HEK293 (cell line): ENCODE results near the gene SH3BP2.

Source experiments
- CTCF ChIA-PET: fragments of 350-600 bp; formaldehyde crosslinking; extraction: SDS; loops from one replicate; lab custom pipeline; 2021; ENCODE audit warnings: antibody characterized with exemption; lab: Yijun Ruan, JAX
- POLR2A ChIA-PET: fragments of 300-600 bp; formaldehyde crosslinking; extraction: SDS; loops from one replicate; lab custom pipeline; 2020; ENCODE audit warnings: antibody characterized with exemption, inconsistent platforms; lab: Yijun Ruan, JAX
- H3K27ac ChIP-seq: fragments of 200-500 bp; sonication (Bioruptor generic); 2 replicates; pipeline ENCODE4 v1.5.1; 2014; ENCODE audit warnings: low read depth, low read length, control low read depth, inconsistent platforms; ENCODE audit errors: extremely low read depth
- H3K36me3 ChIP-seq, 2 experiments: fragments of 200-500 bp in 1 of 2; sonication (Bioruptor generic) in 1 of 2; 1 replicate in 1 of 2; 2 replicates in 1 of 2; pipeline ENCODE4 v1.5.1; 2014 to 2017; ENCODE audit warnings: inconsistent platforms in 2 of 2, low read length in 2 of 2; ENCODE audit not compliant: control insufficient read depth in 2 of 2, insufficient read depth in 1 of 2
- H3K4me1 ChIP-seq: fragments of 200-500 bp; sonication (Bioruptor generic); 2 replicates; pipeline ENCODE4 v1.5.1; 2014; ENCODE audit warnings: mild to moderate bottlenecking, low read length, inconsistent platforms; ENCODE audit not compliant: control insufficient read depth, insufficient read depth
- H3K4me3 ChIP-seq: 2 replicates; pipeline ENCODE4 v1.5.1; 2011; ENCODE audit warnings: low read depth, mild to moderate bottlenecking, control low read depth, low read length, moderate library complexity
- H3K9me3 ChIP-seq: fragments of 200-500 bp; sonication (Bioruptor generic); 2 replicates; pipeline ENCODE4 v1.5.1; 2014; ENCODE audit warnings: low read depth, low read length, inconsistent platforms; ENCODE audit not compliant: control insufficient read depth, insufficient read depth
- BCL11B ChIP-seq: fragments of 450-650 bp; formaldehyde crosslinking; IDR thresholded peaks from 2 replicates; pipeline ENCODE4 v1.5.1; 2016; ENCODE audit warnings: low read depth, missing biosample characterization, missing genetic modification characterization
- BCL6B ChIP-seq: fragments of 450-650 bp; formaldehyde crosslinking; IDR thresholded peaks from 2 replicates; pipeline ENCODE4 v1.5.1; 2017; ENCODE audit warnings: missing biosample characterization, missing genetic modification characterization
- GLIS1 ChIP-seq: fragments of 450-650 bp; formaldehyde crosslinking; IDR thresholded peaks from 2 replicates; pipeline ENCODE4 v1.5.1; 2016; ENCODE audit warnings: missing biosample characterization, missing genetic modification characterization
- IKZF3 ChIP-seq: fragments of 450-650 bp; IDR thresholded peaks from 2 replicates; pipeline ENCODE4 v1.5.0; 2018; ENCODE audit warnings: missing biosample characterization, mild to moderate bottlenecking, missing genetic modification characterization, moderate library complexity
- INSM2 ChIP-seq: fragments of 450-650 bp; formaldehyde crosslinking; IDR thresholded peaks from 2 replicates; pipeline ENCODE4 v1.5.1; 2016; ENCODE audit warnings: missing biosample characterization, missing genetic modification characterization
- KLF17 ChIP-seq: fragments of 450-650 bp; formaldehyde crosslinking; IDR thresholded peaks from 2 replicates; pipeline ENCODE4 v1.5.1; 2016; ENCODE audit warnings: missing biosample characterization, missing genetic modification characterization
- SCRT2 ChIP-seq: fragments of 450-650 bp; formaldehyde crosslinking; IDR thresholded peaks from 2 replicates; pipeline ENCODE4 v1.5.1; 2016; ENCODE audit warnings: missing biosample characterization, missing genetic modification characterization
- ZBTB21 ChIP-seq: fragments of 450-650 bp; formaldehyde crosslinking; IDR thresholded peaks from 2 replicates; pipeline ENCODE4 v1.5.1; 2017; ENCODE audit warnings: missing biosample characterization, missing genetic modification characterization
- ZBTB6 ChIP-seq: fragments of 450-650 bp; formaldehyde crosslinking; IDR thresholded peaks from 2 replicates; pipeline ENCODE4 v1.5.1; 2017; ENCODE audit warnings: missing biosample characterization, missing genetic modification characterization
- ZBTB7A ChIP-seq: fragments of 450-650 bp; formaldehyde crosslinking; IDR thresholded peaks from 2 replicates; pipeline ENCODE4 v1.5.1; 2016; ENCODE audit warnings: low read depth, missing biosample characterization, missing genetic modification characterization
- ZFHX2 ChIP-seq: fragments of 450-650 bp; formaldehyde crosslinking; conservative IDR thresholded peaks from 2 replicates; pipeline ENCODE4 v1.5.1; 2016; ENCODE audit warnings: missing biosample characterization, missing genetic modification characterization
- ZFP37 ChIP-seq: fragments of 450-650 bp; formaldehyde crosslinking; IDR thresholded peaks from 2 replicates; pipeline ENCODE4 v1.5.1; 2016; ENCODE audit warnings: missing biosample characterization, missing genetic modification characterization
- ZFP69B ChIP-seq: fragments of 450-650 bp; formaldehyde crosslinking; IDR thresholded peaks from 2 replicates; pipeline ENCODE4 v1.5.1; 2016; ENCODE audit warnings: missing biosample characterization, missing genetic modification characterization
- ZIC2 ChIP-seq: fragments of 450-650 bp; formaldehyde crosslinking; IDR thresholded peaks from 2 replicates; pipeline ENCODE4 v1.5.1; 2016; ENCODE audit warnings: missing biosample characterization, missing genetic modification characterization
- ZNF114 ChIP-seq: fragments of 450-650 bp; formaldehyde crosslinking; IDR thresholded peaks from 2 replicates; pipeline ENCODE4 v1.5.0; 2017; ENCODE audit warnings: missing biosample characterization, missing genetic modification characterization
- ZNF157 ChIP-seq: fragments of 450-650 bp; formaldehyde crosslinking; IDR thresholded peaks from 2 replicates; pipeline ENCODE4 v1.5.1; 2016; ENCODE audit warnings: missing biosample characterization, missing genetic modification characterization
- ZNF202 ChIP-seq: fragments of 450-650 bp; formaldehyde crosslinking; IDR thresholded peaks from 2 replicates; pipeline ENCODE4 v1.5.1; 2016; ENCODE audit warnings: missing biosample characterization, missing genetic modification characterization, borderline replicate concordance
- ZNF211 ChIP-seq: fragments of 450-650 bp; formaldehyde crosslinking; IDR thresholded peaks from 2 replicates; pipeline ENCODE4 v1.5.1; 2016; ENCODE audit warnings: low read depth, missing biosample characterization, missing genetic modification characterization
- ZNF214 ChIP-seq: fragments of 450-650 bp; formaldehyde crosslinking; IDR thresholded peaks from 2 replicates; pipeline ENCODE4 v1.5.1; 2017; ENCODE audit warnings: missing biosample characterization, mild to moderate bottlenecking, missing genetic modification characterization, borderline replicate concordance
- ZNF274 ChIP-seq, 2 experiments: fragments of 200-500 bp in 1 of 2; fragments of 450-650 bp in 1 of 2; sonication (Bioruptor generic) in 1 of 2; formaldehyde crosslinking in 1 of 2; IDR thresholded peaks; 2 replicates each; pipeline versions ENCODE4 v1.5.1 to v1.6.1; 2014 to 2016; ENCODE audit warnings: borderline replicate concordance in 1 of 2, inconsistent platforms in 1 of 2, low read length in 1 of 2, missing biosample characterization in 1 of 2, missing genetic modification characterization in 1 of 2
- ZNF391 ChIP-seq: fragments of 450-650 bp; formaldehyde crosslinking; IDR thresholded peaks from 2 replicates; pipeline ENCODE4 v1.5.1; 2016; ENCODE audit warnings: low read depth, missing biosample characterization, missing genetic modification characterization, borderline replicate concordance
- ZNF404 ChIP-seq: fragments of 450-650 bp; formaldehyde crosslinking; IDR thresholded peaks from 2 replicates; pipeline ENCODE4 v1.5.1; 2017; ENCODE audit warnings: missing biosample characterization, missing genetic modification characterization
- ZNF416 ChIP-seq: fragments of 450-650 bp; formaldehyde crosslinking; IDR thresholded peaks from 2 replicates; pipeline ENCODE4 v1.5.1; 2016; ENCODE audit warnings: missing biosample characterization, missing genetic modification characterization
- ZNF610 ChIP-seq: fragments of 450-650 bp; formaldehyde crosslinking; IDR thresholded peaks from 2 replicates; pipeline ENCODE4 v1.5.1; 2016; ENCODE audit warnings: missing biosample characterization, missing genetic modification characterization, borderline replicate concordance
- ZNF621 ChIP-seq: fragments of 450-650 bp; formaldehyde crosslinking; IDR thresholded peaks from 2 replicates; pipeline ENCODE4 v1.5.1; 2017; ENCODE audit warnings: missing biosample characterization, missing genetic modification characterization
- ZNF654 ChIP-seq: fragments of 450-650 bp; formaldehyde crosslinking; IDR thresholded peaks from 2 replicates; pipeline ENCODE4 v1.5.1; 2016; ENCODE audit warnings: low read depth, missing biosample characterization, missing genetic modification characterization
- ZNF658 ChIP-seq: fragments of 450-650 bp; formaldehyde crosslinking; IDR thresholded peaks from 2 replicates; pipeline ENCODE4; 2016; ENCODE audit warnings: missing biosample characterization, missing genetic modification characterization
- ZNF670 ChIP-seq: fragments of 450-650 bp; formaldehyde crosslinking; IDR thresholded peaks from 2 replicates; pipeline ENCODE4 v1.5.1; 2016; ENCODE audit warnings: missing biosample characterization, missing genetic modification characterization, low read depth
- ZNF76 ChIP-seq: fragments of 450-650 bp; formaldehyde crosslinking; IDR thresholded peaks from 2 replicates; pipeline ENCODE4; 2016; ENCODE audit warnings: low read depth, missing biosample characterization, missing genetic modification characterization, borderline replicate concordance
- ZSCAN18 ChIP-seq: fragments of 450-650 bp; formaldehyde crosslinking; IDR thresholded peaks from 2 replicates; pipeline ENCODE4 v1.5.1; 2016; ENCODE audit warnings: missing biosample characterization, missing genetic modification characterization
- ZXDB ChIP-seq: fragments of 450-650 bp; formaldehyde crosslinking; IDR thresholded peaks from 2 replicates; pipeline ENCODE4 v1.5.1; 2016; ENCODE audit warnings: missing biosample characterization, missing genetic modification characterization

Gene SH3BP2

GRCh38 chr4:2817701-2818350 lies 24.9 kb downstream of the SH3BP2 start (continued):
- TF ChIP-seq ZNF211 (tag by site-specific recombination) (no peak), ZFP69B (tag by site-specific recombination) (no peak), ZNF114 (no peak), KLF17 (tag by site-specific recombination) (no peak), ZNF76 (tag by site-specific recombination) (no peak), ZFP37 (no peak), IKZF3 (no peak; the same call in 1 of the 2 replicates), ZSCAN18 (no peak), ZIC2 (tag by site-specific recombination) (peak; percentile 17; the same call in 1 of the 2 replicates), ZNF416 (tag by site-specific recombination) (no peak), ZXDB (peak; percentile 48; the same call in 1 of the 2 replicates)

GRCh38 chr4:2818351-2818939 lies 25.6 kb downstream of the SH3BP2 start:
- Histone ChIP-seq H3K9me3 (no peaks in the 10 kb centered on the region), H3K4me3 (peak overlapping the region; percentile 56), H3K36me3 (peaks cover 0 to 30% of the 10 kb centered on the region in 2 experiments; a peak in 1 of 3 replicates), H3K4me1 (no peaks in the 10 kb centered on the region), H3K27ac (peak overlapping the region; percentile 87; the same call in 1 of the 2 replicates)
- ChIA-PET CTCF (interaction anchor here (1.3 kb wide), 1 partner anchor 137 kb away, joined by 5 read pairs; no protein-coding TSS in a partner anchor), POLR2A (interaction anchor here (0.5 to 1.1 kb wide), 4 partner anchors 45 to 282 kb away, joined by 3 read pairs; partner anchors contain the start of gene FAM193A)
- no peak for TF ChIP-seq ZNF214 (tag by site-specific recombination)
- no peak for TF ChIP-seq BCL6B (tag by site-specific recombination)
- no peak for TF ChIP-seq ZNF391 (tag by site-specific recombination)
- TF ChIP-seq ZNF658 (tag by site-specific recombination) = no peak
- TF ChIP-seq ZNF274 (IDR thresholded peaks at IDR 0.05; ENCODE audit: low read length) = no peak
- no peak for TF ChIP-seq ZNF274 (tag by site-specific recombination; IDR thresholded peaks at IDR 0.05; ENCODE audit: borderline replicate concordance)
- TF ChIP-seq ZNF404 (tag by site-specific recombination) = no peak
- no peak for TF ChIP-seq GLIS1
- no peak for TF ChIP-seq ZNF654 (tag by site-specific recombination)
- no peak for TF ChIP-seq ZBTB6
- TF ChIP-seq ZNF610 = no peak
- TF ChIP-seq SCRT2 = no peak
- TF ChIP-seq ZBTB7A (tag by site-specific recombination) = no peak
- TF ChIP-seq INSM2 = no peak
- no peak for TF ChIP-seq ZNF202
- TF ChIP-seq ZNF670 (tag by site-specific recombination) = no peak
- no peak for TF ChIP-seq BCL11B
- no peak for TF ChIP-seq ZBTB21 (tag by site-specific recombination)
- TF ChIP-seq ZNF157 = no peak
- 0 out of 2 replicates have a peak, but pooled peaks have one; percentile 12 for TF ChIP-seq ZFHX2 (tag by site-specific recombination)
- no peak for TF ChIP-seq ZNF621 (tag by site-specific recombination)
